ENCODE data around the gene SNCB.
"Not testable (repeated sequence)": the region's sequence is repeated elsewhere in the genome, so short reads cannot be mapped to it uniquely, and the experiment has no call there.

SNCB gene

GRCh38 chr5:176609724-176610434, 20.5 kb downstream of the SNCB start, which contains the start of gene GPRIN1:
GPRIN1 (minus strand) TSS chr5:176610156; CDS start chr5:176599834, 10,322 bp downstream.
- DNase-seq (ENCODE audit: low read depth, low spot score) = no peak
- H3K4me3 ChIP-seq (ENCODE audit: low read length) = peak within 1 kb of the TSS; percentile 55

- peak overlapping the region; percentile 48 for H3K4me3 ChIP-seq (ENCODE audit: low read length)
- no peak for DNase-seq (ENCODE audit: low read depth, low spot score)
Measured at GRCh38 chr5:176608937-176609723, 21.2 kb downstream of the SNCB start.

- no peak for DNase-seq (ENCODE audit: low read depth, low spot score)
- H3K4me3 ChIP-seq (ENCODE audit: low read length) = no peak overlapping the region
Measured at GRCh38 chr5:176608142-176608705, 22.1 kb downstream of the SNCB start.

- H3K4me3 ChIP-seq (ENCODE audit: low read length) = no peak overlapping the region
- DNase-seq (ENCODE audit: low read depth, low spot score) = no peak
Measured at GRCh38 chr5:176606875-176607274, 23.5 kb downstream of the SNCB start.

GRCh38 chr5:176606032-176606431, 24.3 kb downstream of the SNCB start:
- DNase-seq (ENCODE audit: low read depth, low spot score) = no peak
- H3K4me3 ChIP-seq (ENCODE audit: low read length) = no peak overlapping the region

GRCh38 chr5:176603091-176603490, 27.2 kb downstream of the SNCB start:
- DNase-seq (ENCODE audit: low read depth, low spot score) = no peak
- no peak overlapping the region for H3K4me3 ChIP-seq (ENCODE audit: low read length)

GRCh38 chr5:176601901-176602482, 28.3 kb downstream of the SNCB start:
- H3K4me3 ChIP-seq (ENCODE audit: low read length) = no peak overlapping the region
- DNase-seq (ENCODE audit: low read depth, low spot score) = no peak

- not testable (repeated sequence) for H3K4me3 ChIP-seq (ENCODE audit: low read length); DNase-seq (ENCODE audit: low read depth, low spot score)
Measured at GRCh38 chr5:176599749-176600430, 30.4 kb downstream of the SNCB start.

GRCh38 chr5:176597417-176598389, 32.6 kb downstream of the SNCB start:
- DNase-seq (ENCODE audit: low read depth, low spot score) = no peak

GRCh38 chr5:176596689-176597416, 33.5 kb downstream of the SNCB start:
- no peak for DNase-seq (ENCODE audit: low read depth, low spot score)
- peak overlapping the region; percentile 9; the same call in 1 of the 2 replicates for H3K4me3 ChIP-seq (ENCODE audit: low read length)

More at GRCh38 chr5:176597417-176598389, 32.6 kb downstream of the SNCB start:
- no peak overlapping the region for H3K4me3 ChIP-seq (ENCODE audit: low read length)

GRCh38 chr5:176596069-176596644, 34.2 kb downstream of the SNCB start:
- H3K4me3 ChIP-seq (ENCODE audit: low read length) = peak overlapping the region; percentile 9; the same call in 1 of the 2 replicates
- DNase-seq (ENCODE audit: low read depth, low spot score) = no peak

- H3K4me3 ChIP-seq (ENCODE audit: low read length) = no peak overlapping the region
- DNase-seq (ENCODE audit: low read depth, low spot score) = no peak
Measured at GRCh38 chr5:176595386-176595943, 34.9 kb downstream of the SNCB start.

- H3K4me3 ChIP-seq (ENCODE audit: low read length) = no peak overlapping the region
- DNase-seq (ENCODE audit: low read depth, low spot score) = no peak
Measured at GRCh38 chr5:176594554-176594953, 35.8 kb downstream of the SNCB start.

- DNase-seq (ENCODE audit: low read depth, low spot score) = no peak
- no peak overlapping the region for H3K4me3 ChIP-seq (ENCODE audit: low read length)
Measured at GRCh38 chr5:176593273-176593869, 37.0 kb downstream of the SNCB start.

GRCh38 chr5:176592573-176592972, 37.8 kb downstream of the SNCB start:
- no peak overlapping the region for H3K4me3 ChIP-seq (ENCODE audit: low read length)
- DNase-seq (ENCODE audit: low read depth, low spot score) = no peak

- not testable (repeated sequence) for H3K4me3 ChIP-seq (ENCODE audit: low read length); DNase-seq (ENCODE audit: low read depth, low spot score)
Measured at GRCh38 chr5:176591667-176592066, 38.7 kb downstream of the SNCB start.

All from Jurkat, Clone E6-1 (cell line).